GM12878 (cell line): Measurements from ENCODE around the gene FGGY. TPM values are rescaled to one million over a fixed set of nuclear protein-coding genes. Genes with fewer than 3 reads are reported as not detected.

Experiments
- ATAC-seq: fragments of 200-7000 bp; cut with Tn5 transposase; 3 replicates; pipeline ENCODE4 v1.9.1; 2020; ENCODE audit warnings: mild to moderate bottlenecking, moderate library complexity
- BruUV-seq: library from RNA; stranded (reverse); fragments of 400-500 nt; replicated peaks from 2 replicates; lab custom pipeline; 2021; lab: Mats Ljungman, UMichigan
- CTCF ChIA-PET: fragments of 300-600 bp; sonication (Branson Sonifier 250); formaldehyde crosslinking; extraction: SDS; loops from one replicate; lab custom pipeline; 2021; ENCODE audit warnings: inconsistent platforms; lab: Yijun Ruan, JAX
- POLR2A ChIA-PET: fragments of 350-600 bp; formaldehyde crosslinking; extraction: SDS; loops from one replicate; lab custom pipeline; 2021; ENCODE audit warnings: inconsistent platforms; lab: Charles Lee
- RAD21 ChIA-PET: fragments of 300-600 bp; sonication (Branson Sonifier 250); formaldehyde crosslinking; loops from one replicate; lab custom pipeline; 2023; ENCODE audit warnings: antibody characterized with exemption; ENCODE audit not compliant: unreplicated experiment; lab: Charles Lee
- SMC1A ChIA-PET: fragments of 300-600 bp; sonication (Branson Sonifier 250); formaldehyde crosslinking; loops from one replicate; lab custom pipeline; 2023; ENCODE audit not compliant: unreplicated experiment, uncharacterized antibody; lab: Charles Lee
- DNase-seq: peaks from one replicate; pipeline ENCODE4 v3.0.0-alpha.2; 2011; ENCODE audit warnings: low read depth, low spot score
- FAIRE-seq: peaks from 3 replicates; lab custom pipeline; 2011; peaks lifted over from hg19 to GRCh38; lab: Jason Lieb, UNC
- H2AFZ ChIP-seq: 2 replicates; pipeline ENCODE4 v1.6.0; 2011; ENCODE audit warnings: low read depth, low read length, control low read depth; ENCODE audit not compliant: control insufficient read depth
- H3K27ac ChIP-seq: 2 replicates; pipeline ENCODE4 v1.5.1; 2011; ENCODE audit warnings: control low read depth; ENCODE audit not compliant: control insufficient read depth, insufficient read depth
- H3K27me3 ChIP-seq, 2 experiments: replicated peaks in 1 of 2; 2 replicates each; pipeline versions ENCODE4 v1.6.0 to v1.6.1; 2011; ENCODE audit warnings: low read length in 1 of 2; ENCODE audit not compliant: control insufficient read depth in 2 of 2, insufficient read depth in 2 of 2
- H3K36me3 ChIP-seq, 2 experiments: 2 replicates each; pipeline ENCODE4 v1.5.1; 2011; ENCODE audit warnings: low read length in 1 of 2; ENCODE audit not compliant: control insufficient read depth in 2 of 2, insufficient read depth in 2 of 2
- H3K4me1 ChIP-seq: 2 replicates; pipeline ENCODE4 v1.6.1; 2011; ENCODE audit warnings: mild to moderate bottlenecking, low read length, moderate library complexity, mixed read lengths; ENCODE audit not compliant: control insufficient read depth, insufficient read depth
- H3K4me2 ChIP-seq: 2 replicates; pipeline ENCODE4 v1.6.0; 2011; ENCODE audit warnings: control low read depth; ENCODE audit not compliant: control insufficient read depth, insufficient read depth
- H3K4me3 ChIP-seq: fragments of 200-600 bp; sonication (generic); 2 replicates; pipeline ENCODE4 v1.5.1; 2016
- H3K79me2 ChIP-seq: 2 replicates; pipeline ENCODE4 v1.6.0; 2011; ENCODE audit warnings: low read length; ENCODE audit not compliant: control insufficient read depth, insufficient read depth
- H3K9ac ChIP-seq: 2 replicates; pipeline ENCODE4 v1.8.0; 2011; ENCODE audit warnings: low read length, control low read depth, mixed read lengths; ENCODE audit not compliant: control insufficient read depth, insufficient read depth
- H3K9me3 ChIP-seq: replicated peaks from 3 replicates; pipeline ENCODE4 v1.5.1; 2011; ENCODE audit warnings: mild to moderate bottlenecking, low read length; ENCODE audit not compliant: control insufficient read depth, insufficient read depth
- H4K20me1 ChIP-seq: 2 replicates; pipeline ENCODE4 v1.6.0; 2011; ENCODE audit not compliant: control insufficient read depth, insufficient read depth
- RUNX3 ChIP-seq: IDR thresholded peaks from 2 replicates; pipeline ENCODE4 v1.6.1; 2012; ENCODE audit warnings: low read length, inconsistent platforms
- TARDBP ChIP-seq: IDR thresholded peaks from 2 replicates; pipeline ENCODE4 v1.6.1; 2016; ENCODE audit warnings: borderline replicate concordance
- WRNIP1 ChIP-seq: IDR thresholded peaks from 2 replicates; pipeline ENCODE4 v1.6.1; 2011; ENCODE audit warnings: low read depth, low read length, improper control_type of control experiment, borderline replicate concordance
- ZBTB4 ChIP-seq: fragments of 450-650 bp; formaldehyde crosslinking; IDR thresholded peaks from 2 replicates; pipeline ENCODE4 v1.4.0; 2022; ENCODE audit warnings: mild to moderate bottlenecking, moderate library complexity
- ZZZ3 ChIP-seq: IDR thresholded peaks from 2 replicates; pipeline ENCODE4 v1.6.1; 2011; ENCODE audit warnings: low read depth; ENCODE audit not compliant: control insufficient read depth, insufficient read length
- WGBS: methylation state at CpG from one replicate; pipeline ENCODE4 v1.1.6; 2016; ENCODE audit warnings: low lambda C conversion rate; ENCODE audit not compliant: insufficient replicate concordance, insufficient coverage; ENCODE audit errors: missing lambda C conversion rate; 5-methylcytosine and 5-hydroxymethylcytosine counted together
- in situ Hi-C: fragments of 300-500 bp; cut with MboI; formaldehyde crosslinking; loops from 9 replicates; pipeline ENCODE4 v1.14.3; 2018; ENCODE audit warnings: mixed read lengths
- intact Hi-C: fragments of 100-400 bp; cut with micrococcal nuclease; formaldehyde crosslinking; loops from one replicate; pipeline ENCODE4 v1.14.2; 2022; ENCODE audit not compliant: unreplicated experiment
- polyA plus RNA-seq, 11 experiments: library from polyadenylated mRNA; depleted of rRNA in 4 of 11; unstranded in 6 of 11; stranded (reverse) in 5 of 11; fragments of >200 nt; fragmentation: Nextera tagmentation in 4 of 11; fragmentation: Illumina TruSeq in 1 of 11; extraction: Ambion mirVana in 4 of 11; extraction: Trizol in 1 of 11; gene quantifications; 1 replicate in 1 of 11; 2 replicates in 10 of 11; pipeline versions ENCODE4 v1.2.1 to v1.2.3, GENCODE V29; 2011 to 2016; ENCODE audit warnings: inconsistent platforms in 2 of 11, missing spikeins in 2 of 11, low read depth in 1 of 11
- total RNA-seq, 4 experiments: library from RNA; depleted of rRNA in 3 of 4; stranded (reverse); fragments of >200 nt in 3 of 4; fragmentation: Illumina TruSeq in 1 of 4; extraction: Trizol in 1 of 4; gene quantifications; 2 replicates each; pipeline versions ENCODE4 v1.2.1 to v1.2.3, GENCODE V29; 2013 to 2021
- TF ChIP-seq, protein P1 (sequence below): fragments of 450-650 bp; IDR thresholded peaks from 2 replicates; pipeline ENCODE4 v1.6.1; 2016; ENCODE audit warnings: mild to moderate bottlenecking

The FGGY gene
- total and polyA plus RNA-seq, 10 of the 15 experiments (the other 5 are each of a cell fraction or from before 2014, with no cell fraction given), result 6.2 to 11.9 (median 7.5) TPM

DNA sequence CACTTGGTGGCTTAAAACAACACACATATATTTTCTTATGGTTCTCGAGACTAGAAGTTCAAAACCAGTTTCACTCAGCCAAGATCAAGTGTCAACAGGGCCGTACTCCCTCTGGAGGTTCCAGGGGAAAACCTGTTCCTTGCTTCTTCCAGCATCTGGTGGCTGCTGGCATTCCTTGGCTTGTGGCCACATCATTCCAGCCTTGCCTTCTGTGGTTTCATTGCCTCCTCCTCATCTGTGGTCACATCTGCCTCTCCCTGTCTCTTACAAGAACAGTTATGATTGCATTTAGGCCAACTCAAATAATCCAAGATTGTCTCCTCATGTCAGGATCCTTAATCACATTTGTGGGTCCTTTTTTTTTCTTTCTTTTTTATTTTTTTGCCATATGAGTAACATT, 277.2 kb downstream of the FGGY start:
- Histone ChIP-seq H2AFZ (no peak overlapping the region), H3K79me2 (no peaks in the 10 kb centered on the region), H3K27me3 (no peaks in the 10 kb centered on the region), H3K4me2 (no peak overlapping the region)
- TF ChIP-seq TARDBP (no peak), WRNIP1 (no peak), RUNX3 (no peak), ZBTB4 (CRISPR knock-in tag) (no peak), ZZZ3 (no peak)
- TF ChIP-seq, protein P1, sequence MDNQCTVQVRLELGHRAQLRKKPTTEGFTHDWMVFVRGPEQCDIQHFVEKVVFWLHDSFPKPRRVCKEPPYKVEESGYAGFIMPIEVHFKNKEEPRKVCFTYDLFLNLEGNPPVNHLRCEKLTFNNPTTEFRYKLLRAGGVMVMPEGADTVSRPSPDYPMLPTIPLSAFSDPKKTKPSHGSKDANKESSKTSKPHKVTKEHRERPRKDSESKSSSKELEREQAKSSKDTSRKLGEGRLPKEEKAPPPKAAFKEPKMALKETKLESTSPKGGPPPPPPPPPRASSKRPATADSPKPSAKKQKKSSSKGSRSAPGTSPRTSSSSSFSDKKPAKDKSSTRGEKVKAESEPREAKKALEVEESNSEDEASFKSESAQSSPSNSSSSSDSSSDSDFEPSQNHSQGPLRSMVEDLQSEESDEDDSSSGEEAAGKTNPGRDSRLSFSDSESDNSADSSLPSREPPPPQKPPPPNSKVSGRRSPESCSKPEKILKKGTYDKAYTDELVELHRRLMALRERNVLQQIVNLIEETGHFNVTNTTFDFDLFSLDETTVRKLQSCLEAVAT, result no peak
- TF ChIP-seq, all 136 proteins: peak for 0
- no peak for FAIRE-seq
- no peak for ATAC-seq
- in situ Hi-C loops, result no loop called here
- no peak overlapping the region for H3K27ac ChIP-seq
- H3K9me3 ChIP-seq, result no peaks in the 10 kb centered on the region; the same call in 2 of the 3 replicates
- no peak for DNase-seq
- ChIA-PET POLR2A (no interaction called here), CTCF (no interaction called here), RAD21 (no interaction called here), SMC1A (no interaction called here)
- peaks cover 6% of the 10 kb centered on the region for H3K4me1 ChIP-seq
- no TSS peak for BruUV-seq
- 66% methylated on average over 2 of the region's 2 CpGs for WGBS
- intact Hi-C loops, result no loop called here
- H4K20me1 ChIP-seq, result no peaks in the 10 kb centered on the region
- H3K36me3 ChIP-seq, result no peaks in the 10 kb centered on the region
- H3K4me3 ChIP-seq, result no peak overlapping the region
- no peak overlapping the region for H3K9ac ChIP-seq
